Measurements from ENCODE around the gene NDRG2.

GRCh38 chr14:21026988-21027315 is 2.1 kb upstream of the NDRG2 start:
- TF ChIP-seq, protein P1, sequence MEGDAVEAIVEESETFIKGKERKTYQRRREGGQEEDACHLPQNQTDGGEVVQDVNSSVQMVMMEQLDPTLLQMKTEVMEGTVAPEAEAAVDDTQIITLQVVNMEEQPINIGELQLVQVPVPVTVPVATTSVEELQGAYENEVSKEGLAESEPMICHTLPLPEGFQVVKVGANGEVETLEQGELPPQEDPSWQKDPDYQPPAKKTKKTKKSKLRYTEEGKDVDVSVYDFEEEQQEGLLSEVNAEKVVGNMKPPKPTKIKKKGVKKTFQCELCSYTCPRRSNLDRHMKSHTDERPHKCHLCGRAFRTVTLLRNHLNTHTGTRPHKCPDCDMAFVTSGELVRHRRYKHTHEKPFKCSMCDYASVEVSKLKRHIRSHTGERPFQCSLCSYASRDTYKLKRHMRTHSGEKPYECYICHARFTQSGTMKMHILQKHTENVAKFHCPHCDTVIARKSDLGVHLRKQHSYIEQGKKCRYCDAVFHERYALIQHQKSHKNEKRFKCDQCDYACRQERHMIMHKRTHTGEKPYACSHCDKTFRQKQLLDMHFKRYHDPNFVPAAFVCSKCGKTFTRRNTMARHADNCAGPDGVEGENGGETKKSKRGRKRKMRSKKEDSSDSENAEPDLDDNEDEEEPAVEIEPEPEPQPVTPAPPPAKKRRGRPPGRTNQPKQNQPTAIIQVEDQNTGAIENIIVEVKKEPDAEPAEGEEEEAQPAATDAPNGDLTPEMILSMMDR (conservative IDR thresholded peaks at IDR 0.05; ENCODE audit: low read depth, low read length) = no peak
- TF ChIP-seq EZH2 (IDR thresholded peaks at IDR 0.05; ENCODE audit: borderline replicate concordance, low read depth, low read length, poor library complexity, severe bottlenecking) = no peak
